Uterus (tissue), 2 donors: Measurements from ENCODE around the gene BMPR1A.

ENCODE experiments used
- CTCF ChIP-seq, 4 experiments: fragments of 200-600 bp in 2 of 4; fragments of 450-650 bp in 2 of 4; sonication (generic) in 2 of 4; IDR thresholded peaks; one replicate each; pipeline ENCODE4 v1.5.1; 2016 to 2019; ENCODE audit warnings: antibody characterized with exemption in 4 of 4, mild to moderate bottlenecking in 2 of 4, moderate library complexity in 1 of 4
- POLR2A ChIP-seq, 2 donors: fragments of 450-650 bp; IDR thresholded peaks; one replicate each; pipeline ENCODE4 v1.6.1; 2016; ENCODE audit warnings: antibody characterized with exemption in 2 of 2, mild to moderate bottlenecking in 1 of 2, moderate library complexity in 1 of 2

- TF ChIP-seq POLR2A (IDR thresholded peaks at IDR 0.05), result no peak
- TF ChIP-seq CTCF (IDR thresholded peaks at IDR 0.05), result no peak
These were observed 176.3 kb downstream of the BMPR1A start for GRCh38 chr10:86932674-86933073.
